ENCODE data around the gene NALCN.

DNA sequence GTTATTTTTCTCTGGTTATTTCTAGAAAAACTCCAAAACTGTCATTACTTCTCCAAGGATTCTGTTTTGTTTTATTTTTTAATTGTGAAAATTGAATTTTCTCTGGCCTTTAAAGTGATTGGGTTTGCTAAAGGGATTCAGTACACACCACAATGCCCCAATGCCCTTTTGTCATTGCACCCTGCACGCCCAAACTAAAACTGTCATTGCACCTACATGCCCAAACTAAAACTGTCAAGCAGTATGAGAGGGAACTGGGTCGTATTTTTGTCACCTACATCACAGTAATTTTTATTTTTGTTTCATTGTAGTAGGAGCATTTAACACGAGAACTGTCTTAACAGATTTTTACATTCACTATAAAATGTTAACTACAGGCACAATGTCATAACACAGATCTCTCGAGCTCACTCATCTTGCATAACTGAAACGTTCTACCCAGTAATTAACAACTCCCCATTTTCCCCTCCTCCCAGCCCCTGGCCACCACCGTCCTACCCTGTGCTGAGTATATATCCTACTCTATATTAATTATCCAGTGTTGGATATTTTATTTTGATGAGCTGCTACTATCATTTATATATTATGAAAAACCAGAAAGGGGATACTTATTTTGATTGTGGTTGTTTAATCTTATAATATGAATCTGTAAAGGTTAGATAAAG lies 7.2 kb downstream of the NALCN start:
- TF ChIP-seq, protein P1, sequence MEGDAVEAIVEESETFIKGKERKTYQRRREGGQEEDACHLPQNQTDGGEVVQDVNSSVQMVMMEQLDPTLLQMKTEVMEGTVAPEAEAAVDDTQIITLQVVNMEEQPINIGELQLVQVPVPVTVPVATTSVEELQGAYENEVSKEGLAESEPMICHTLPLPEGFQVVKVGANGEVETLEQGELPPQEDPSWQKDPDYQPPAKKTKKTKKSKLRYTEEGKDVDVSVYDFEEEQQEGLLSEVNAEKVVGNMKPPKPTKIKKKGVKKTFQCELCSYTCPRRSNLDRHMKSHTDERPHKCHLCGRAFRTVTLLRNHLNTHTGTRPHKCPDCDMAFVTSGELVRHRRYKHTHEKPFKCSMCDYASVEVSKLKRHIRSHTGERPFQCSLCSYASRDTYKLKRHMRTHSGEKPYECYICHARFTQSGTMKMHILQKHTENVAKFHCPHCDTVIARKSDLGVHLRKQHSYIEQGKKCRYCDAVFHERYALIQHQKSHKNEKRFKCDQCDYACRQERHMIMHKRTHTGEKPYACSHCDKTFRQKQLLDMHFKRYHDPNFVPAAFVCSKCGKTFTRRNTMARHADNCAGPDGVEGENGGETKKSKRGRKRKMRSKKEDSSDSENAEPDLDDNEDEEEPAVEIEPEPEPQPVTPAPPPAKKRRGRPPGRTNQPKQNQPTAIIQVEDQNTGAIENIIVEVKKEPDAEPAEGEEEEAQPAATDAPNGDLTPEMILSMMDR (IDR thresholded peaks at IDR 0.05), result no peak
- TF ChIP-seq POLR2A (IDR thresholded peaks at IDR 0.05), result no peak

Measured in uterus (tissue), 2 donors.